ENCODE results near the gene CYP24A1. TPM values are rescaled to one million over a fixed set of nuclear protein-coding genes. Genes with fewer than 3 reads are reported as not detected.

The CYP24A1 gene
- total and polyA plus RNA-seq, 2 of the 13 experiments (the other 11 are each of a cell fraction or from before 2014, with no cell fraction given) = 9.4 to 32.7 TPM

- TF ChIP-seq ZNF430 (CRISPR knock-in tag; IDR thresholded peaks at IDR 0.05) = peak; percentile 98
- peak in 1 of 2 experiments; percentile 88; a peak in 2 of 4 replicates for TF ChIP-seq ATF4 (CRISPR knock-in tag; IDR thresholded peaks at IDR 0.05)
- TF ChIP-seq ZNF740 (CRISPR knock-in tag; IDR thresholded peaks at IDR 0.05) = peak; percentile 97
- TF ChIP-seq MBD4 (IDR thresholded peaks at IDR 0.05; ENCODE audit: borderline replicate concordance, low read length) = peak; percentile 93; the same call in 1 of the 2 replicates
- no peak for TF ChIP-seq GPN1 (CRISPR knock-in tag; IDR thresholded peaks at IDR 0.05; ENCODE audit: borderline replicate concordance)
- TF ChIP-seq KDM5B (CRISPR knock-in tag; IDR thresholded peaks at IDR 0.05; ENCODE audit: borderline replicate concordance) = no peak; the same call in 1 of the 2 replicates
- TF ChIP-seq, protein P1, sequence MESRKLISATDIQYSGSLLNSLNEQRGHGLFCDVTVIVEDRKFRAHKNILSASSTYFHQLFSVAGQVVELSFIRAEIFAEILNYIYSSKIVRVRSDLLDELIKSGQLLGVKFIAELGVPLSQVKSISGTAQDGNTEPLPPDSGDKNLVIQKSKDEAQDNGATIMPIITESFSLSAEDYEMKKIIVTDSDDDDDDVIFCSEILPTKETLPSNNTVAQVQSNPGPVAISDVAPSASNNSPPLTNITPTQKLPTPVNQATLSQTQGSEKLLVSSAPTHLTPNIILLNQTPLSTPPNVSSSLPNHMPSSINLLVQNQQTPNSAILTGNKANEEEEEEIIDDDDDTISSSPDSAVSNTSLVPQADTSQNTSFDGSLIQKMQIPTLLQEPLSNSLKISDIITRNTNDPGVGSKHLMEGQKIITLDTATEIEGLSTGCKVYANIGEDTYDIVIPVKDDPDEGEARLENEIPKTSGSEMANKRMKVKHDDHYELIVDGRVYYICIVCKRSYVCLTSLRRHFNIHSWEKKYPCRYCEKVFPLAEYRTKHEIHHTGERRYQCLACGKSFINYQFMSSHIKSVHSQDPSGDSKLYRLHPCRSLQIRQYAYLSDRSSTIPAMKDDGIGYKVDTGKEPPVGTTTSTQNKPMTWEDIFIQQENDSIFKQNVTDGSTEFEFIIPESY (CRISPR knock-in tag; IDR thresholded peaks at IDR 0.05) = peak; percentile 87
- TF ChIP-seq HCFC1 (IDR thresholded peaks at IDR 0.05; ENCODE audit: low read depth, low read length) = no peak; the same call in 1 of the 2 replicates
- peak; percentile 39; the same call in 1 of the 2 replicates for TF ChIP-seq ZNF749 (CRISPR knock-in tag; IDR thresholded peaks at IDR 0.05; ENCODE audit: borderline replicate concordance)
- TF ChIP-seq ZFX (CRISPR knock-in tag; IDR thresholded peaks at IDR 0.05; ENCODE audit: low read depth) = no peak; the same call in 1 of the 2 replicates
- TF ChIP-seq NKX3-1 (CRISPR knock-in tag; IDR thresholded peaks at IDR 0.05) = peak; percentile 86
- no peak for TF ChIP-seq EEA1 (CRISPR knock-in tag; IDR thresholded peaks at IDR 0.05; ENCODE audit: borderline replicate concordance)
- peak; percentile 99 for TF ChIP-seq PAXIP1 (CRISPR knock-in tag; conservative IDR thresholded peaks at IDR 0.05)
- peak; percentile 93 for TF ChIP-seq HNF1A (IDR thresholded peaks at IDR 0.05; ENCODE audit: low read depth)
- peak; percentile 99 for TF ChIP-seq HNF1A (CRISPR knock-in tag; IDR thresholded peaks at IDR 0.05; ENCODE audit: borderline replicate concordance)
- no peak for TF ChIP-seq EZH2 (conservative IDR thresholded peaks at IDR 0.05; ENCODE audit: low read depth, low read length)
- peak; percentile 83; the same call in 1 of the 2 replicates for TF ChIP-seq ZNF607 (CRISPR knock-in tag; IDR thresholded peaks at IDR 0.05; ENCODE audit: borderline replicate concordance)
Measured at GRCh38 chr20:54103762-54104600, 69.8 kb downstream of the CYP24A1 start (continued).
